Mesothelial cell of epicardium (in vitro differentiated cells): ENCODE data around the gene PSMC5. TPM values are rescaled to one million over a fixed set of nuclear protein-coding genes. Genes with fewer than 3 reads are reported as not detected.

Source experiments
- DNase-seq, 2 experiments: peaks; one replicate each; pipeline ENCODE4 v3.0.0; 2021; ENCODE audit warnings: low spot score in 2 of 2; ENCODE audit not compliant: unreplicated experiment in 2 of 2
- H3K27ac Mint-ChIP-seq: 2 replicates; pipeline ENCODE4 v1.8.0; 2021; ENCODE audit warnings: mixed read lengths
- H3K27me3 Mint-ChIP-seq: 2 replicates; pipeline ENCODE4 v1.8.0; 2021; ENCODE audit warnings: low read depth, mixed read lengths
- H3K36me3 Mint-ChIP-seq: 2 replicates; pipeline ENCODE4 v1.8.0; 2021; ENCODE audit warnings: mixed read lengths
- H3K4me1 Mint-ChIP-seq: 2 replicates; pipeline ENCODE4 v1.8.0; 2021; ENCODE audit warnings: mixed read lengths
- H3K4me3 Mint-ChIP-seq: 2 replicates; pipeline ENCODE4 v1.8.0; 2021; ENCODE audit warnings: mild to moderate bottlenecking, moderate library complexity, mixed read lengths
- H3K9me3 Mint-ChIP-seq: 2 replicates; pipeline ENCODE4 v1.8.0; 2021; ENCODE audit warnings: mixed read lengths
- total RNA-seq: library from RNA; stranded (reverse); gene quantifications from 3 replicates; pipeline ENCODE4 v1.2.1, GENCODE V29; 2021
- TF ChIP-seq, protein P1 (sequence below): fragments of 200-600 bp; sonication (generic); IDR thresholded peaks from one replicate; pipeline ENCODE4 v1.5.0; 2021; ENCODE audit warnings: antibody characterized with exemption; ENCODE audit not compliant: unreplicated experiment

PSMC5 gene
- total RNA-seq, 1 donor from 2014 or later: 76.5 TPM

- TF ChIP-seq, protein P1, sequence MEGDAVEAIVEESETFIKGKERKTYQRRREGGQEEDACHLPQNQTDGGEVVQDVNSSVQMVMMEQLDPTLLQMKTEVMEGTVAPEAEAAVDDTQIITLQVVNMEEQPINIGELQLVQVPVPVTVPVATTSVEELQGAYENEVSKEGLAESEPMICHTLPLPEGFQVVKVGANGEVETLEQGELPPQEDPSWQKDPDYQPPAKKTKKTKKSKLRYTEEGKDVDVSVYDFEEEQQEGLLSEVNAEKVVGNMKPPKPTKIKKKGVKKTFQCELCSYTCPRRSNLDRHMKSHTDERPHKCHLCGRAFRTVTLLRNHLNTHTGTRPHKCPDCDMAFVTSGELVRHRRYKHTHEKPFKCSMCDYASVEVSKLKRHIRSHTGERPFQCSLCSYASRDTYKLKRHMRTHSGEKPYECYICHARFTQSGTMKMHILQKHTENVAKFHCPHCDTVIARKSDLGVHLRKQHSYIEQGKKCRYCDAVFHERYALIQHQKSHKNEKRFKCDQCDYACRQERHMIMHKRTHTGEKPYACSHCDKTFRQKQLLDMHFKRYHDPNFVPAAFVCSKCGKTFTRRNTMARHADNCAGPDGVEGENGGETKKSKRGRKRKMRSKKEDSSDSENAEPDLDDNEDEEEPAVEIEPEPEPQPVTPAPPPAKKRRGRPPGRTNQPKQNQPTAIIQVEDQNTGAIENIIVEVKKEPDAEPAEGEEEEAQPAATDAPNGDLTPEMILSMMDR: no peak
- Mint-ChIP-seq H3K4me1 (peaks cover 9% of the 10 kb centered on the region), H3K4me3 (peak overlapping the region; percentile 17), H3K27ac (no peak overlapping the region), H3K27me3 (peaks cover 4% of the 10 kb centered on the region), H3K36me3 (peaks cover 3% of the 10 kb centered on the region), H3K9me3 (peaks cover 9% of the 10 kb centered on the region)
- no peak for DNase-seq
Observed at GRCh38 chr17:63847525-63848249, 20.5 kb downstream of the PSMC5 start.

- Mint-ChIP-seq H3K36me3 (peaks cover 3% of the 10 kb centered on the region), H3K4me1 (peaks cover 6% of the 10 kb centered on the region), H3K27me3 (peaks cover 6% of the 10 kb centered on the region), H3K9me3 (peaks cover 9% of the 10 kb centered on the region), H3K4me3 (peak overlapping the region; percentile 74), H3K27ac (peak overlapping the region; percentile 94)
- DNase-seq: peak; percentile 76 to 89
- TF ChIP-seq, protein P1: peak; percentile 24
Observed at GRCh38 chr17:63848834-63849689, 21.8 kb downstream of the PSMC5 start.

- TF ChIP-seq, protein P1: no peak
- peaks cover 3% of the 10 kb centered on the region for H3K36me3 Mint-ChIP-seq
- peaks cover 3% of the 10 kb centered on the region for H3K4me1 Mint-ChIP-seq
- no peak overlapping the region for H3K4me3 Mint-ChIP-seq
- H3K27me3 Mint-ChIP-seq: peaks cover 10% of the 10 kb centered on the region
- no peak overlapping the region for H3K27ac Mint-ChIP-seq
- H3K9me3 Mint-ChIP-seq: peaks cover 9% of the 10 kb centered on the region
- no peak for DNase-seq
Observed at GRCh38 chr17:63850401-63850800, 23.2 kb downstream of the PSMC5 start.

DNA sequence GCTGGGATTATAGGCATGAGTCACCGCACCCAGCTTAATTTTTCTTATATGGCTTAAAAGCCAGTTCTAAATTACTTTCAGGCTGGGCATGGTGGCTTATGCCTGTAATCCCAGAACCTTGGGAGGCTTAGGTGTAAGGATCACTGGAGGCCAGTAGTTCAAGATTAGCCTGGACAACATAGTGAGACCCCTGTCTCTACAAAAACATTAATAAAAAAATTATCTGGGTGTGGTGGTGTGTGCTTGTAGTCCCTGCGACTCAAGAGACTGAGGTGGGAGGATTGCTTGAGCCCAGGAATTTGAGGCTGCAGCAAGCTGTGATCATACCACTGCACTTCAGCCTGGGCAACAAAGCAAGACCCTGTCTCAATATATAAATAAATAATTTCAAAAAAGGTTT is 26.0 kb downstream of the PSMC5 start:
- Mint-ChIP-seq H3K9me3 (peaks cover 4% of the 10 kb centered on the region), H3K27me3 (peaks cover 12% of the 10 kb centered on the region), H3K36me3 (peaks cover 3% of the 10 kb centered on the region), H3K27ac (no peak overlapping the region), H3K4me1 (peaks cover 3% of the 10 kb centered on the region), H3K4me3 (no peak overlapping the region)
- TF ChIP-seq, protein P1: no peak
- DNase-seq: no peak

- no peaks in the 10 kb centered on the region for H3K9me3 Mint-ChIP-seq
- no peak overlapping the region for H3K27ac Mint-ChIP-seq
- H3K36me3 Mint-ChIP-seq: no peaks in the 10 kb centered on the region
- DNase-seq: no peak
- TF ChIP-seq, protein P1: no peak
- H3K4me1 Mint-ChIP-seq: no peaks in the 10 kb centered on the region
- no peak overlapping the region for H3K4me3 Mint-ChIP-seq
- peaks cover 18% of the 10 kb centered on the region for H3K27me3 Mint-ChIP-seq
Observed at GRCh38 chr17:63854709-63855108, 27.5 kb downstream of the PSMC5 start.
